Activated CD4-positive, alpha-beta T cell treated with anti-CD3 and anti-CD28 coated beads for 24 hours (primary cell): ENCODE data around the gene MUC6.

ENCODE experiments used
- DNase-seq, 2 donors: peaks; one replicate each; pipeline ENCODE4 v3.0.0-alpha.2; 2020; ENCODE audit warnings: low read depth in 2 of 2

The MUC6 gene

GRCh38 chr11:1073261-1073724 is 36.8 kb upstream of the MUC6 start:
- no peak for DNase-seq

- DNase-seq, result no peak
Measured at GRCh38 chr11:1072821-1073231, 36.3 kb upstream of the MUC6 start.

GRCh38 chr11:1072116-1072820 is 35.8 kb upstream of the MUC6 start:
- no peak for DNase-seq

GRCh38 chr11:1071571-1072115 is 35.1 kb upstream of the MUC6 start:
- no peak for DNase-seq

GRCh38 chr11:1070594-1071462 is 34.3 kb upstream of the MUC6 start:
- DNase-seq, result no peak

GRCh38 chr11:1069740-1070139 is 33.2 kb upstream of the MUC6 start:
- DNase-seq, result no peak

- no peak for DNase-seq
Measured at GRCh38 chr11:1067812-1068496, 31.4 kb upstream of the MUC6 start.

GRCh38 chr11:1064167-1064566 is 27.6 kb upstream of the MUC6 start:
- no peak for DNase-seq

- no peak for DNase-seq
Measured at GRCh38 chr11:1062075-1062820, 25.7 kb upstream of the MUC6 start.

GRCh38 chr11:1060852-1061616 is 24.5 kb upstream of the MUC6 start:
- DNase-seq, result no peak

- no peak for DNase-seq
Measured at GRCh38 chr11:1060410-1060809, 23.9 kb upstream of the MUC6 start.

- no peak for DNase-seq
Measured at GRCh38 chr11:1059759-1060158, 23.2 kb upstream of the MUC6 start.

GRCh38 chr11:1057806-1058205 is 21.3 kb upstream of the MUC6 start:
- no peak for DNase-seq

GRCh38 chr11:1055990-1056771 is 19.7 kb upstream of the MUC6 start:
- no peak for DNase-seq

- no peak for DNase-seq
Measured at GRCh38 chr11:1055109-1055703, 18.7 kb upstream of the MUC6 start.

GRCh38 chr11:1054143-1055108 is 17.9 kb upstream of the MUC6 start:
- no peak for DNase-seq

- DNase-seq, result no peak
Measured at GRCh38 chr11:1053121-1053901, 16.8 kb upstream of the MUC6 start.
